ENCODE measurements around the gene PHLDB2.

DNA sequence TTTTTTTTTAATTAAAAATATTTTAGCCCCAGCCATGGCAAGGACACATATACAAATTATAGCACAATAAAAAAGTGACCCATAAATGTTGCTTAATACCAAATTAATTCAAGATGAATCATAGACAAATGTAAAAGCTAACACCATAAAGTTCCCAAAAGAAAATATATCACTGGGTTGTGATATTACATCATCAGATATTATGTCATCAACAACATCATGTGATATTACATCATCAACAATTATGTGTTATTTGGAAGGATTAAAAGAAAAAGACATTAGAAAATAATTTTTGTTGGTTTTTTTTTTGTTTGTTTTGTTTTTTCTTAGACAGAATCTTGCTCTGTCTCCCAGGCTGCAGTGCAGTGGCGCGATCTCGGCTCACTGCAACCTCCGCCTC lies 85.3 kb downstream of the PHLDB2 start:
- no peak for TF ChIP-seq POLR2A (IDR thresholded peaks at IDR 0.05)
- TF ChIP-seq, protein P1, sequence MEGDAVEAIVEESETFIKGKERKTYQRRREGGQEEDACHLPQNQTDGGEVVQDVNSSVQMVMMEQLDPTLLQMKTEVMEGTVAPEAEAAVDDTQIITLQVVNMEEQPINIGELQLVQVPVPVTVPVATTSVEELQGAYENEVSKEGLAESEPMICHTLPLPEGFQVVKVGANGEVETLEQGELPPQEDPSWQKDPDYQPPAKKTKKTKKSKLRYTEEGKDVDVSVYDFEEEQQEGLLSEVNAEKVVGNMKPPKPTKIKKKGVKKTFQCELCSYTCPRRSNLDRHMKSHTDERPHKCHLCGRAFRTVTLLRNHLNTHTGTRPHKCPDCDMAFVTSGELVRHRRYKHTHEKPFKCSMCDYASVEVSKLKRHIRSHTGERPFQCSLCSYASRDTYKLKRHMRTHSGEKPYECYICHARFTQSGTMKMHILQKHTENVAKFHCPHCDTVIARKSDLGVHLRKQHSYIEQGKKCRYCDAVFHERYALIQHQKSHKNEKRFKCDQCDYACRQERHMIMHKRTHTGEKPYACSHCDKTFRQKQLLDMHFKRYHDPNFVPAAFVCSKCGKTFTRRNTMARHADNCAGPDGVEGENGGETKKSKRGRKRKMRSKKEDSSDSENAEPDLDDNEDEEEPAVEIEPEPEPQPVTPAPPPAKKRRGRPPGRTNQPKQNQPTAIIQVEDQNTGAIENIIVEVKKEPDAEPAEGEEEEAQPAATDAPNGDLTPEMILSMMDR (IDR thresholded peaks at IDR 0.05) = no peak
